Panc1 (cell line): ENCODE data around the gene CFAP299. TPM values are rescaled to one million over a fixed set of nuclear protein-coding genes. Genes with fewer than 3 reads are reported as not detected.

Source experiments
- ATAC-seq: fragments of 200-7000 bp; cut with Tn5 transposase; 2 replicates; pipeline ENCODE4 v1.9.1; 2020; ENCODE audit warnings: mild to moderate bottlenecking, moderate library complexity
- BruUV-seq: library from RNA; stranded (reverse); fragments of 400-500 nt; replicated peaks from 2 replicates; lab custom pipeline; 2021; lab: Mats Ljungman, UMichigan
- CTCF ChIA-PET: fragments of 300-600 bp; sonication (Branson Sonifier 250); formaldehyde crosslinking; loops from one replicate; lab custom pipeline; 2022; ENCODE audit warnings: antibody characterized with exemption; lab: Charles Lee
- POLR2A ChIA-PET: fragments of 300-600 bp; sonication (Branson Sonifier 250); formaldehyde crosslinking; loops from one replicate; lab custom pipeline; 2022; ENCODE audit warnings: antibody characterized with exemption; lab: Charles Lee
- DNase-seq: peaks from one replicate; pipeline ENCODE4 v3.0.0-alpha.2; 2010; ENCODE audit warnings: low read depth, low spot score
- H3K27ac ChIP-seq: 2 replicates; pipeline ENCODE4 v1.5.1; 2011; ENCODE audit warnings: mild to moderate bottlenecking, low read length, inconsistent platforms
- H3K27me3 ChIP-seq: fragments of 200-500 bp; sonication (Bioruptor generic); 2 replicates; pipeline ENCODE4 v1.6.0; 2014; ENCODE audit warnings: low read length, inconsistent platforms; ENCODE audit not compliant: control insufficient read depth, insufficient read depth
- H3K36me3 ChIP-seq: fragments of 200-500 bp; sonication (Bioruptor generic); 2 replicates; pipeline ENCODE4 v1.5.1; 2014; ENCODE audit warnings: inconsistent platforms, mild to moderate bottlenecking, low read length, moderate library complexity; ENCODE audit not compliant: control insufficient read depth, insufficient read depth
- H3K4me1 ChIP-seq: 2 replicates; pipeline ENCODE4 v1.5.1; 2011; ENCODE audit warnings: inconsistent platforms, mild to moderate bottlenecking, low read length, moderate library complexity; ENCODE audit not compliant: control insufficient read depth, insufficient read depth
- H3K4me3 ChIP-seq, 2 experiments: 2 replicates each; pipeline ENCODE4 v1.5.1; 2011 to 2012; ENCODE audit warnings: low read depth in 2 of 2, low read length in 2 of 2, mild to moderate bottlenecking in 2 of 2, inconsistent platforms in 1 of 2, moderate library complexity in 1 of 2
- H3K9me3 ChIP-seq: fragments of 200-500 bp; sonication (Bioruptor generic); 2 replicates; pipeline ENCODE4 v1.5.1; 2014; ENCODE audit warnings: low read depth, mild to moderate bottlenecking, inconsistent platforms, low read length, moderate library complexity; ENCODE audit not compliant: control insufficient read depth, insufficient read depth
- POLR2AphosphoS5 ChIP-seq: IDR thresholded peaks from 2 replicates; pipeline ENCODE4 v1.6.1; 2012; ENCODE audit warnings: mild to moderate bottlenecking, low read depth, low read length, moderate library complexity
- SIN3A ChIP-seq: IDR thresholded peaks from 2 replicates; pipeline ENCODE4 v1.6.1; 2012; ENCODE audit warnings: low read depth, mild to moderate bottlenecking, low read length, moderate library complexity, borderline replicate concordance; ENCODE audit not compliant: insufficient read depth
- TCF7L2 ChIP-seq: IDR thresholded peaks from 2 replicates; pipeline ENCODE4 v1.6.1; 2011; ENCODE audit warnings: mild to moderate bottlenecking, low read depth, low read length, inconsistent platforms
- in situ Hi-C: cut with HindIII; loops from 2 replicates; pipeline ENCODE4 v1.10.0; 2016; ENCODE audit warnings: low sequenced_read_pairs, low pct_unique_long_range_greater_than_20kb
- intact Hi-C: fragments of 100-400 bp; cut with micrococcal nuclease; formaldehyde crosslinking; loops from one replicate; pipeline ENCODE4 v1.10.0; 2022; ENCODE audit not compliant: unreplicated experiment
- total RNA-seq: library from RNA; stranded (reverse); gene quantifications from one replicate; pipeline ENCODE4 v1.2.1, GENCODE V29; 2021; ENCODE audit not compliant: unreplicated experiment
- TF ChIP-seq, protein P1 (sequence below): fragments of 450-650 bp; IDR thresholded peaks from 2 replicates; pipeline ENCODE4 v1.5.1; 2017; ENCODE audit warnings: mild to moderate bottlenecking
- TF ChIP-seq, protein P2 (sequence below), 2 experiments: IDR thresholded peaks; 2 replicates each; pipeline ENCODE4 v1.6.1; 2011 to 2012; ENCODE audit warnings: low read depth in 2 of 2, control low read depth in 1 of 2, low read length in 1 of 2, mild to moderate bottlenecking in 1 of 2, moderate library complexity in 1 of 2; ENCODE audit not compliant: insufficient read depth in 1 of 2

Gene CFAP299
- total RNA-seq, 1 experiment from 2014 or later: not detected

DNA sequence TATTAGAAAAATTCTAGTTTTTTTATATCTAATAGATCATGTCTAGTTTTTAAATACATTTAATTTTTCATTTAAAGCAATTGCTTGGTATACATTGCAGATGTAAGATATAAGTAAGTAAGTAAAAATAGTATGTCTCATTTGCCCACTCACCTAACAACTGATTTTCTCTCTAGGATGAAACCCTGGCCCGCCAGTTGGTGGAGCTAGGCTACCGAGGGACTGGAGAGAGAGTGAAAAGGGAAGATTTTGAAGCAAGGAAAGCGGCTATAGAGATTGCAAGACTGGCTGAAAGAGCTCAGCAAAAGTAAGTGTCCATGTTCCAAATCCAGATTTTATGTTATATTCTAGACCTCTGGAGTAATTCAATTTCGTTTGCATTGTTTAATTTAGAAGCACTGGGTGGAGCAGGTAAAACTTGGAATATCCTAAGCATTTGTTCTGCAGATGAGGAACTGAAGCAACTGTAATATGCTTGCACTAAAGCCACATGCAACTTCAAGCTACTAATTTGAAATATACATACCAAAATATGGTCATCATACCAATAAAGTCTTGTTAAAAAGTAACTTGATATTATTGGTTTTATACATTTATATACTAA, 27.1 kb downstream of the CFAP299 start:
- CTCF ChIA-PET: interaction anchor here (1.2 to 1.3 kb wide), 2 partner anchors 627 to 677 kb away, joined by 4 to 5 read pairs; no protein-coding TSS in a partner anchor
- ATAC-seq: peak; percentile 78; the same call in 1 of the 2 replicates
- POLR2A ChIA-PET: no interaction called here
- no peaks in the 10 kb centered on the region for H3K9me3 ChIP-seq
- in situ Hi-C loops: no loop called here
- H3K27me3 ChIP-seq: no peaks in the 10 kb centered on the region
- intact Hi-C loops: no loop called here
- no peaks in the 10 kb centered on the region for H3K4me1 ChIP-seq
- TF ChIP-seq, protein P1, sequence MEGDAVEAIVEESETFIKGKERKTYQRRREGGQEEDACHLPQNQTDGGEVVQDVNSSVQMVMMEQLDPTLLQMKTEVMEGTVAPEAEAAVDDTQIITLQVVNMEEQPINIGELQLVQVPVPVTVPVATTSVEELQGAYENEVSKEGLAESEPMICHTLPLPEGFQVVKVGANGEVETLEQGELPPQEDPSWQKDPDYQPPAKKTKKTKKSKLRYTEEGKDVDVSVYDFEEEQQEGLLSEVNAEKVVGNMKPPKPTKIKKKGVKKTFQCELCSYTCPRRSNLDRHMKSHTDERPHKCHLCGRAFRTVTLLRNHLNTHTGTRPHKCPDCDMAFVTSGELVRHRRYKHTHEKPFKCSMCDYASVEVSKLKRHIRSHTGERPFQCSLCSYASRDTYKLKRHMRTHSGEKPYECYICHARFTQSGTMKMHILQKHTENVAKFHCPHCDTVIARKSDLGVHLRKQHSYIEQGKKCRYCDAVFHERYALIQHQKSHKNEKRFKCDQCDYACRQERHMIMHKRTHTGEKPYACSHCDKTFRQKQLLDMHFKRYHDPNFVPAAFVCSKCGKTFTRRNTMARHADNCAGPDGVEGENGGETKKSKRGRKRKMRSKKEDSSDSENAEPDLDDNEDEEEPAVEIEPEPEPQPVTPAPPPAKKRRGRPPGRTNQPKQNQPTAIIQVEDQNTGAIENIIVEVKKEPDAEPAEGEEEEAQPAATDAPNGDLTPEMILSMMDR: peak; percentile 78
- no peak for TF ChIP-seq TCF7L2
- TF ChIP-seq, protein P2, sequence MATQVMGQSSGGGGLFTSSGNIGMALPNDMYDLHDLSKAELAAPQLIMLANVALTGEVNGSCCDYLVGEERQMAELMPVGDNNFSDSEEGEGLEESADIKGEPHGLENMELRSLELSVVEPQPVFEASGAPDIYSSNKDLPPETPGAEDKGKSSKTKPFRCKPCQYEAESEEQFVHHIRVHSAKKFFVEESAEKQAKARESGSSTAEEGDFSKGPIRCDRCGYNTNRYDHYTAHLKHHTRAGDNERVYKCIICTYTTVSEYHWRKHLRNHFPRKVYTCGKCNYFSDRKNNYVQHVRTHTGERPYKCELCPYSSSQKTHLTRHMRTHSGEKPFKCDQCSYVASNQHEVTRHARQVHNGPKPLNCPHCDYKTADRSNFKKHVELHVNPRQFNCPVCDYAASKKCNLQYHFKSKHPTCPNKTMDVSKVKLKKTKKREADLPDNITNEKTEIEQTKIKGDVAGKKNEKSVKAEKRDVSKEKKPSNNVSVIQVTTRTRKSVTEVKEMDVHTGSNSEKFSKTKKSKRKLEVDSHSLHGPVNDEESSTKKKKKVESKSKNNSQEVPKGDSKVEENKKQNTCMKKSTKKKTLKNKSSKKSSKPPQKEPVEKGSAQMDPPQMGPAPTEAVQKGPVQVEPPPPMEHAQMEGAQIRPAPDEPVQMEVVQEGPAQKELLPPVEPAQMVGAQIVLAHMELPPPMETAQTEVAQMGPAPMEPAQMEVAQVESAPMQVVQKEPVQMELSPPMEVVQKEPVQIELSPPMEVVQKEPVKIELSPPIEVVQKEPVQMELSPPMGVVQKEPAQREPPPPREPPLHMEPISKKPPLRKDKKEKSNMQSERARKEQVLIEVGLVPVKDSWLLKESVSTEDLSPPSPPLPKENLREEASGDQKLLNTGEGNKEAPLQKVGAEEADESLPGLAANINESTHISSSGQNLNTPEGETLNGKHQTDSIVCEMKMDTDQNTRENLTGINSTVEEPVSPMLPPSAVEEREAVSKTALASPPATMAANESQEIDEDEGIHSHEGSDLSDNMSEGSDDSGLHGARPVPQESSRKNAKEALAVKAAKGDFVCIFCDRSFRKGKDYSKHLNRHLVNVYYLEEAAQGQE (IDR thresholded peaks at IDR 0.05; ENCODE audit: insufficient read depth in 1 of 2, low read depth in 2 of 2, low read length in 1 of 2): no peak
- TF ChIP-seq POLR2AphosphoS5: no peak
- no peak for TF ChIP-seq SIN3A
- H3K27ac ChIP-seq: no peak overlapping the region
- BruUV-seq: no TSS peak
- H3K4me3 ChIP-seq: no peak overlapping the region
- H3K36me3 ChIP-seq: no peaks in the 10 kb centered on the region
- DNase-seq: no peak

DNA sequence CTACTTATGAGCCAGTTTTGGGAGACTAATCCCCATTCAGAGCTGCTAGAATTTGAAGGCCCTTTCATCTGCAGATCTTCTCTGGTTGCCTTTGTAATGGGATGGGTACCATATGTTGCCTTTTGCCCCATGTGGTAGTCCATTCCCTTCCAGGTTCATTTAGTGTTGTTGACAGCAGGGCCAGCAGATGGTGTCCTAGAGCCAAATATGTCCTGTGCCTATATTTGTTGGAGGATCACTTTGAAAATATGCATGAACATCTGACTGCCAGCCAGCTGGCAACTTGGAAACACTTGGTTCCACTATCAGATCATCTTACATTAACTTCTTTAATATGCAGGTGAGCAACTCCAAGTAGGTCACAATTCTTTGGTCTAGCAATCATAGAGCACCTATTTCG, 30.4 kb downstream of the CFAP299 start:
- no peaks in the 10 kb centered on the region for H3K36me3 ChIP-seq
- DNase-seq (no peak), ATAC-seq (0 out of 2 replicates have a peak, but pooled peaks have one; percentile 60)
- in situ Hi-C loops (no loop called here), intact Hi-C loops (loop anchor here (2.0 kb wide), 1 partner anchor 627 kb away; no protein-coding TSS in a partner anchor)
- H3K27ac ChIP-seq: no peak overlapping the region
- no peaks in the 10 kb centered on the region for H3K9me3 ChIP-seq
- TF ChIP-seq, protein P1: peak; percentile 71
- TF ChIP-seq SIN3A (no peak), TCF7L2 (no peak)
- H3K27me3 ChIP-seq: no peaks in the 10 kb centered on the region
- H3K4me1 ChIP-seq: no peaks in the 10 kb centered on the region
- H3K4me3 ChIP-seq: no peak overlapping the region
- BruUV-seq: no TSS peak
- ChIA-PET POLR2A (no interaction called here), CTCF (no interaction called here)
